ENCODE measurements around the gene PAX8.

The PAX8 gene

GRCh38 chr2:113268621-113269360, 9.9 kb downstream of the PAX8 start:
- no peak for DNase-seq (ENCODE audit: low read depth in 1 of 2, low spot score in 1 of 2)

- no peak for DNase-seq (ENCODE audit: low read depth in 1 of 2, low spot score in 1 of 2)
Observed at GRCh38 chr2:113266431-113266830, 12.3 kb downstream of the PAX8 start.

GRCh38 chr2:113264713-113265403, 13.9 kb downstream of the PAX8 start:
- DNase-seq (ENCODE audit: low read depth in 1 of 2, low spot score in 1 of 2): no peak

GRCh38 chr2:113263546-113263945, 15.2 kb downstream of the PAX8 start:
- no peak for DNase-seq (ENCODE audit: low read depth in 1 of 2, low spot score in 1 of 2)

GRCh38 chr2:113260991-113261390, 17.7 kb downstream of the PAX8 start:
- DNase-seq (ENCODE audit: low read depth in 1 of 2, low spot score in 1 of 2): no peak

- no peak for DNase-seq (ENCODE audit: low read depth in 1 of 2, low spot score in 1 of 2)
Observed at GRCh38 chr2:113258471-113259147, 20.1 kb downstream of the PAX8 start.

GRCh38 chr2:113257516-113258264, 21.0 kb downstream of the PAX8 start:
- DNase-seq (ENCODE audit: low read depth in 1 of 2, low spot score in 1 of 2): no peak

- DNase-seq (ENCODE audit: low read depth in 1 of 2, low spot score in 1 of 2): no peak
Observed at GRCh38 chr2:113255140-113256070, 23.3 kb downstream of the PAX8 start.

GRCh38 chr2:113253453-113253852, 25.3 kb downstream of the PAX8 start:
- DNase-seq (ENCODE audit: low read depth in 1 of 2, low spot score in 1 of 2): no peak

- no peak for DNase-seq (ENCODE audit: low read depth in 1 of 2, low spot score in 1 of 2)
Observed at GRCh38 chr2:113252047-113252590, 26.6 kb downstream of the PAX8 start.

- no peak for DNase-seq (ENCODE audit: low read depth in 1 of 2, low spot score in 1 of 2)
Observed at GRCh38 chr2:113251118-113251517, 27.6 kb downstream of the PAX8 start.

GRCh38 chr2:113248997-113249770, 29.5 kb downstream of the PAX8 start:
- DNase-seq (ENCODE audit: low read depth in 1 of 2, low spot score in 1 of 2): peak; percentile 55 to 62

- DNase-seq (ENCODE audit: low read depth in 1 of 2, low spot score in 1 of 2): no peak
Observed at GRCh38 chr2:113246606-113247005, 32.1 kb downstream of the PAX8 start.

- DNase-seq (ENCODE audit: low read depth in 1 of 2, low spot score in 1 of 2): no peak
Observed at GRCh38 chr2:113245276-113245711, 33.4 kb downstream of the PAX8 start.

- no peak for DNase-seq (ENCODE audit: low read depth in 1 of 2, low spot score in 1 of 2)
Observed at GRCh38 chr2:113242327-113242726, 36.4 kb downstream of the PAX8 start.

GRCh38 chr2:113240915-113241911, 37.5 kb downstream of the PAX8 start:
- DNase-seq (ENCODE audit: low read depth in 1 of 2, low spot score in 1 of 2): peak in 1 of 2 donors; percentile 25

- no peak for DNase-seq (ENCODE audit: low read depth in 1 of 2, low spot score in 1 of 2)
Observed at GRCh38 chr2:113240150-113240914, 38.4 kb downstream of the PAX8 start.

Data from stimulated activated CD4-positive, alpha-beta T cell treated with anti-CD3 and anti-CD28 coated beads, Interleukin-15, amount 100 ng/mL, for 1 hour (primary cell).